ENCODE data around the gene FRS2.

The FRS2 gene

DNA sequence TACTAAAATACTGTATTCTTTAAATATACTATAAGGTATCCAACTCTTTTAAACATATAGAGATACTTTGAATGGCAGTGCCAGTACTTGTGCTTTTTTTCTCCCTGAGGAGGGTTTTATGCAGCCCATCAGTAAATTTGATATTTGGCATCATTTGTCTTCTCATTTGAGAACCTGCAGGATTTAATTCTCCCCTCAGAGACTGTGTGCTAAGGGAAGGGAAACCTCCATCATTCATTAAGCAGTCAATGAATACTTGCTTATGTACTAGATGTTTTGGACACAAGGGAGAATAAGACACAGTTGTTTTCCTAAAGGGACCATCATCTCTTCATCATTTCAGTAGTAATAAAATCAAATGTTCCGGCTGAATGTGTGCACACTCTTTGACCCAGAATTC is 40.8 kb downstream of the FRS2 start:
- Histone ChIP-seq H3K79me2 (ENCODE audit: low read length) (peaks cover 49% of the 10 kb centered on the region), H3K4me3 (ENCODE audit: low read length) (no peak overlapping the region), H3K9me3 (replicated peaks; ENCODE audit: insufficient read depth, low read length) (no peaks in the 10 kb centered on the region), H2AFZ (ENCODE audit: low read length) (no peak overlapping the region), H3K27ac (ENCODE audit: low read length) (no peak overlapping the region), H3K4me1 (ENCODE audit: low read length) (no peaks in the 10 kb centered on the region), H3F3A (ENCODE audit: insufficient read depth, low read length) (no peaks in the 10 kb centered on the region), H4K20me1 (ENCODE audit: insufficient read depth, low read length) (no peaks in the 10 kb centered on the region; the same call in 1 of the 2 replicates), H3K9ac (ENCODE audit: low read length) (no peak overlapping the region), H3K4me2 (ENCODE audit: low read depth, low read length) (no peak overlapping the region), H3K9me2 (replicated peaks; ENCODE audit: insufficient read depth, low read length) (no peaks in the 10 kb centered on the region), H3K36me3 (replicated peaks; ENCODE audit: insufficient read depth, low read length) (no peaks in the 10 kb centered on the region), H3K27me3 (replicated peaks; ENCODE audit: insufficient read depth, low read length) (no peaks in the 10 kb centered on the region)
- DNase-seq, result no peak
- TF ChIP-seq, protein P1, sequence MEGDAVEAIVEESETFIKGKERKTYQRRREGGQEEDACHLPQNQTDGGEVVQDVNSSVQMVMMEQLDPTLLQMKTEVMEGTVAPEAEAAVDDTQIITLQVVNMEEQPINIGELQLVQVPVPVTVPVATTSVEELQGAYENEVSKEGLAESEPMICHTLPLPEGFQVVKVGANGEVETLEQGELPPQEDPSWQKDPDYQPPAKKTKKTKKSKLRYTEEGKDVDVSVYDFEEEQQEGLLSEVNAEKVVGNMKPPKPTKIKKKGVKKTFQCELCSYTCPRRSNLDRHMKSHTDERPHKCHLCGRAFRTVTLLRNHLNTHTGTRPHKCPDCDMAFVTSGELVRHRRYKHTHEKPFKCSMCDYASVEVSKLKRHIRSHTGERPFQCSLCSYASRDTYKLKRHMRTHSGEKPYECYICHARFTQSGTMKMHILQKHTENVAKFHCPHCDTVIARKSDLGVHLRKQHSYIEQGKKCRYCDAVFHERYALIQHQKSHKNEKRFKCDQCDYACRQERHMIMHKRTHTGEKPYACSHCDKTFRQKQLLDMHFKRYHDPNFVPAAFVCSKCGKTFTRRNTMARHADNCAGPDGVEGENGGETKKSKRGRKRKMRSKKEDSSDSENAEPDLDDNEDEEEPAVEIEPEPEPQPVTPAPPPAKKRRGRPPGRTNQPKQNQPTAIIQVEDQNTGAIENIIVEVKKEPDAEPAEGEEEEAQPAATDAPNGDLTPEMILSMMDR (IDR thresholded peaks at IDR 0.05; ENCODE audit: low read length), result no peak
- TF ChIP-seq EZH2 (optimal IDR thresholded peaks at IDR 0.05; ENCODE audit: low read depth, low read length), result no peak
- TF ChIP-seq EZH2phosphoT487 (IDR thresholded peaks at IDR 0.05; ENCODE audit: low read length), result no peak

DNA sequence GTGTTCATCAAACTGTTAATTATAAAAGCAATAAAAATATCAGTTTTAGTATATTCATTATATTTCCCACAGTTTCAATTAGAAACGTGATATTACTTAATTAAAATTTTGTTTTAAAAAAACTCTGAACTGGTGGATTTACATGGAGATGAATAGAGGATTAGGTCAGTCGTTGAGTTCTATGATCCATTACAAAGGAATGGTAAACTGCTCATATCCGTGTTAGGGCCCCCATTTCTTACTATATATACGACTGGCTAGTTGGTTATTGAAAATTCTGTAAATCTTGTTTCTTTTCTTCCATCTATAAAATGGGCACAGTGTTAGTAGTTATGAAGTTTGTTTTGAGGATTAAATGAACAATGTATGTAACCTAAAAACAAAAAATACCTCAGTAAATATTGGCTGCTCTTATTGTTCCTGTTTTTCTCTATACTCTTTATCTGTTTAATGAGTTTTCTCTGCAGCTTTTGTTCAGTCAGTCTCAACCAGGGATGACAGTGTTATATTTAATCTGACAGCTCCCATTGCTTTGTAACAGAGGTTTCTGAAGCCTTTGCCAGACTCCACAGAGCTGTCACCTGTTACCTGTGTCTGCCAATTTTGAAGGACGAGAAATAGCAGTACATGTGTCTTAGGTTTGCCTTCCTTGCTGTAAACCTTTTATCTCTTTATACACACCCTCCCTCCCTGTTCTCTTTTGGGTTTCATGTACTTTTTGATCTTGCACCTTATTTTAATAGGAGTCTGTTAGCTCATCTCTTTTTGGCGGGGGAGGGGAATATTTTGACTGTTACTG is 41.5 kb downstream of the FRS2 start:
- Histone ChIP-seq H3K9me2 (replicated peaks; ENCODE audit: insufficient read depth, low read length) (no peaks in the 10 kb centered on the region), H3K9me3 (replicated peaks; ENCODE audit: insufficient read depth, low read length) (no peaks in the 10 kb centered on the region), H2AFZ (ENCODE audit: low read length) (no peak overlapping the region), H3K9ac (ENCODE audit: low read length) (no peak overlapping the region), H3K79me2 (ENCODE audit: low read length) (peaks cover 45% of the 10 kb centered on the region), H3K4me1 (ENCODE audit: low read length) (no peaks in the 10 kb centered on the region), H4K20me1 (ENCODE audit: insufficient read depth, low read length) (no peaks in the 10 kb centered on the region), H3K4me2 (ENCODE audit: low read depth, low read length) (no peak overlapping the region), H3K36me3 (replicated peaks; ENCODE audit: insufficient read depth, low read length) (no peaks in the 10 kb centered on the region), H3K27me3 (replicated peaks; ENCODE audit: insufficient read depth, low read length) (no peaks in the 10 kb centered on the region), H3K27ac (ENCODE audit: low read length) (no peak overlapping the region), H3F3A (ENCODE audit: insufficient read depth, low read length) (no peaks in the 10 kb centered on the region), H3K4me3 (ENCODE audit: low read length) (no peak overlapping the region)
- DNase-seq, result no peak
- TF ChIP-seq EZH2 (optimal IDR thresholded peaks at IDR 0.05; ENCODE audit: low read depth, low read length), result no peak
- no peak for TF ChIP-seq EZH2phosphoT487 (IDR thresholded peaks at IDR 0.05; ENCODE audit: low read length)
- TF ChIP-seq, protein P1 (IDR thresholded peaks at IDR 0.05; ENCODE audit: low read length), result no peak

DNA sequence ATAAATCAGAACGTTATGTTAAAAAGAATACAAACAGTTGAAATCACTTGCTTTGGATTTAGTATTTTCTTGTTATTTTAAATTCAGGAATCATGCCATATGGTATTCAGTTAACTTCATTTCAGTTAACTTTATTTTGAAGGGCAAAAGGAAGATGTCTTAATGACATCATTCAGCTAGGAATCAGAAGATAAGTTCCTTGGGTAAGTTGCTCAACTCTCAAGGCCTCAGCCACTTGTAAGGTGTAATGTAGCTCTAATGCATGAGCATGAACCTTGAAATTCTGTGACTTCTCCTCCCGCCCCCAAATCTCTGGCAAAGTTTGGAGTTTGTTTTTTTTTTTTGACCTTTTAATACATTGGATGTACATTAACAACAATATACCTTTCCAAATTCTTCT is 42.6 kb downstream of the FRS2 start:
- no peak for DNase-seq
- Histone ChIP-seq H2AFZ (ENCODE audit: low read length) (no peak overlapping the region), H3K9me2 (replicated peaks; ENCODE audit: insufficient read depth, low read length) (no peaks in the 10 kb centered on the region), H4K20me1 (ENCODE audit: insufficient read depth, low read length) (no peaks in the 10 kb centered on the region), H3F3A (ENCODE audit: insufficient read depth, low read length) (no peaks in the 10 kb centered on the region), H3K4me3 (ENCODE audit: low read length) (no peak overlapping the region), H3K9ac (ENCODE audit: low read length) (no peak overlapping the region), H3K27ac (ENCODE audit: low read length) (no peak overlapping the region), H3K4me2 (ENCODE audit: low read depth, low read length) (no peak overlapping the region), H3K27me3 (replicated peaks; ENCODE audit: insufficient read depth, low read length) (no peaks in the 10 kb centered on the region), H3K9me3 (replicated peaks; ENCODE audit: insufficient read depth, low read length) (no peaks in the 10 kb centered on the region), H3K79me2 (ENCODE audit: low read length) (peaks cover 49% of the 10 kb centered on the region), H3K36me3 (replicated peaks; ENCODE audit: insufficient read depth, low read length) (no peaks in the 10 kb centered on the region), H3K4me1 (ENCODE audit: low read length) (no peaks in the 10 kb centered on the region)
- TF ChIP-seq, protein P1 (IDR thresholded peaks at IDR 0.05; ENCODE audit: low read length), result no peak
- TF ChIP-seq EZH2phosphoT487 (IDR thresholded peaks at IDR 0.05; ENCODE audit: low read length) (no peak), EZH2 (optimal IDR thresholded peaks at IDR 0.05; ENCODE audit: low read depth, low read length) (no peak)

Measured in MM.1S (cell line).